Calu3 (cell line): ENCODE data around the gene KIAA1958. TPM values are rescaled to one million over a fixed set of nuclear protein-coding genes. Genes with fewer than 3 reads are reported as not detected.

Experiments used
- BruUV-seq: library from RNA; stranded (reverse); fragments of 400-500 nt; replicated peaks from 2 replicates; lab custom pipeline; 2021; lab: Mats Ljungman, UMichigan
- CTCF ChIA-PET: fragments of 300-600 bp; sonication (Branson Sonifier 250); formaldehyde crosslinking; loops from one replicate; lab custom pipeline; 2022; ENCODE audit warnings: antibody characterized with exemption; lab: Charles Lee
- DNase-seq: peaks from one replicate; pipeline ENCODE4 v3.0.0; 2022
- H3K27ac Mint-ChIP-seq: one replicate; pipeline ENCODE4 v1.8.0; 2022; ENCODE audit warnings: mixed read lengths; ENCODE audit not compliant: unreplicated experiment
- H3K27me3 Mint-ChIP-seq: one replicate; pipeline ENCODE4 v1.8.0; 2022; ENCODE audit warnings: mixed read lengths; ENCODE audit not compliant: unreplicated experiment
- H3K36me3 Mint-ChIP-seq: one replicate; pipeline ENCODE4 v1.8.0; 2022; ENCODE audit warnings: mild to moderate bottlenecking, moderate library complexity, mixed read lengths; ENCODE audit not compliant: insufficient read depth, unreplicated experiment
- H3K4me1 Mint-ChIP-seq: one replicate; pipeline ENCODE4 v1.8.0; 2022; ENCODE audit warnings: mild to moderate bottlenecking, low read depth, mixed read lengths; ENCODE audit not compliant: unreplicated experiment
- H3K4me3 Mint-ChIP-seq: one replicate; pipeline ENCODE4 v1.8.0; 2022; ENCODE audit warnings: mild to moderate bottlenecking, low read depth, moderate library complexity, mixed read lengths; ENCODE audit not compliant: unreplicated experiment
- H3K9me3 Mint-ChIP-seq: one replicate; pipeline ENCODE4 v1.8.0; 2022; ENCODE audit warnings: low read depth, mixed read lengths; ENCODE audit not compliant: unreplicated experiment
- CTCF ChIP-seq: fragments of 200-600 bp; IDR thresholded peaks from one replicate; pipeline ENCODE4 v1.8.0; 2022; ENCODE audit warnings: antibody characterized with exemption; ENCODE audit not compliant: unreplicated experiment
- intact Hi-C: fragments of 100-400 bp; cut with micrococcal nuclease; formaldehyde crosslinking; loops from one replicate; pipeline ENCODE4 v1.10.0; 2022; ENCODE audit not compliant: unreplicated experiment
- total RNA-seq: library from RNA; stranded (reverse); gene quantifications from 2 replicates; pipeline ENCODE4 v1.2.3, GENCODE V29; 2022

The KIAA1958 gene
- total RNA-seq, 1 experiment from 2014 or later, result 13.0 TPM

DNA sequence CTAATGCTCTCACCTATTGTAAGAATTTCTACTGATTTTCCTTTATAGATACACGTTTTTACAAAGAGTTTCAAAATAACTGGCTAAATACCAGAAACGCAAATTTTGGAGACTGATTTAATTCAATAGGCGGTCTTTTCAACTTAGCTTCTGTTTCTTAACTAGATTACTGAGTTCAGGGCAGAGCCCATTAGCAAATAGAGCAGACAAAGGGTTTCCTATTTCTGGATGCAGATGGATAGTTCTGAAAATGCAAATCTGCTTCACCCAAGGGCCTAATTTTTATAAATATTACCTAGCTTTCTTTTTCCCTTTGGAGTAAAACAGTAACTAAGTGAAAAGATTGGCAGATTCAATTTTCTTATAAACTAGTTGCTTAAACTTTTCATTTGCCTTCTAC is 13.6 kb upstream of the KIAA1958 start:
- intact Hi-C loops, result no loop called here
- Mint-ChIP-seq H3K36me3 (no peaks in the 10 kb centered on the region), H3K9me3 (no peaks in the 10 kb centered on the region), H3K4me1 (no peaks in the 10 kb centered on the region), H3K4me3 (no peak overlapping the region), H3K27ac (no peak overlapping the region), H3K27me3 (no peaks in the 10 kb centered on the region)
- no TSS peak for BruUV-seq
- DNase-seq, result no peak
- CTCF ChIA-PET, result no interaction called here
- no peak for TF ChIP-seq CTCF

GRCh38 chr9:112473986-112474385 is 12.6 kb upstream of the KIAA1958 start:
- H3K27me3 Mint-ChIP-seq, result no peaks in the 10 kb centered on the region
- H3K9me3 Mint-ChIP-seq, result no peaks in the 10 kb centered on the region
- BruUV-seq, result no TSS peak
- H3K27ac Mint-ChIP-seq, result no peak overlapping the region
- CTCF ChIA-PET, result no interaction called here
- no peak overlapping the region for H3K4me3 Mint-ChIP-seq
- DNase-seq, result no peak
- intact Hi-C loops, result no loop called here
- no peaks in the 10 kb centered on the region for H3K36me3 Mint-ChIP-seq
- TF ChIP-seq CTCF, result no peak
- H3K4me1 Mint-ChIP-seq, result no peaks in the 10 kb centered on the region

DNA sequence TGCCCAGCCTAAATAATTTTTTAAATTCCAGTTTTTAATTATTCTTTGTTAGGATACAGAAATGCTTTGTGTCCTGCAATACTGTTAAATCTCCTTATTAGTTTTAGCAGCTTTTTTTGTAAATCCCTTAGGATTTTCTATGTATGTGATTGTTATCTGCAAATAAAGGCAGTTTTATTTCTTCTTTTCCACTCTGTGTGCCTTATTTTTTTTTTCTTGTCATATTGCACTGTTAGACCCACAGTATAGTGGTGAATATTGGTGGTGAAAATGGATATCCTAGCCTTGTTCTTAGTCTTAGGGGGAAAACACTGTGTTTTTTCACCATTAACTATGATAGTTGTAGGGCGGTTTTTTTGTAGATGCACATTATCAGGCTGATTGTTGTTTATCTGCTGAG is 11.3 kb upstream of the KIAA1958 start:
- H3K36me3 Mint-ChIP-seq, result no peaks in the 10 kb centered on the region

GRCh38 chr9:112477330-112477729 is 9.3 kb upstream of the KIAA1958 start:
- DNase-seq, result no peak
- no TSS peak for BruUV-seq
- Mint-ChIP-seq H3K9me3 (no peaks in the 10 kb centered on the region), H3K4me1 (no peaks in the 10 kb centered on the region), H3K4me3 (no peak overlapping the region), H3K36me3 (no peaks in the 10 kb centered on the region), H3K27ac (no peak overlapping the region), H3K27me3 (no peaks in the 10 kb centered on the region)
- intact Hi-C loops, result no loop called here
- CTCF ChIA-PET, result no interaction called here
- no peak for TF ChIP-seq CTCF

More for the DNA sequence above, 11.3 kb upstream of the KIAA1958 start:
- no TSS peak for BruUV-seq
- no peak overlapping the region for H3K4me3 Mint-ChIP-seq
- no peak for DNase-seq
- CTCF ChIA-PET, result no interaction called here
- no peaks in the 10 kb centered on the region for H3K9me3 Mint-ChIP-seq
- intact Hi-C loops, result no loop called here
- no peak for TF ChIP-seq CTCF
- no peak overlapping the region for H3K27ac Mint-ChIP-seq
- H3K27me3 Mint-ChIP-seq, result no peaks in the 10 kb centered on the region
- H3K4me1 Mint-ChIP-seq, result no peaks in the 10 kb centered on the region
